ENCODE measurements around the gene CADM1.

- TF ChIP-seq POLR2AphosphoS5 (IDR thresholded peaks at IDR 0.05; ENCODE audit: low read depth, low read length), result no peak
- no peak for TF ChIP-seq REST (IDR thresholded peaks at IDR 0.05; ENCODE audit: insufficient read depth in 1 of 2, low read depth in 2 of 2, low read length in 2 of 2)
- no peak for TF ChIP-seq TAF1 (IDR thresholded peaks at IDR 0.05; ENCODE audit: borderline replicate concordance, insufficient read depth, low read length)
- no peak for TF ChIP-seq SIN3A (IDR thresholded peaks at IDR 0.05; ENCODE audit: borderline replicate concordance, insufficient read depth, low read length)
- TF ChIP-seq FOXP2 (optimal IDR thresholded peaks at IDR 0.05; ENCODE audit: borderline replicate concordance, extremely low read depth, extremely low read length, insufficient read depth), result no peak
Measured at GRCh38 chr11:115123641-115124040, 380.6 kb downstream of the CADM1 start.

Data from PFSK-1 (cell line).